HEK293 (cell line): Measurements from ENCODE around the gene FGF19.

ENCODE experiments used
- CTCF ChIA-PET: fragments of 350-600 bp; formaldehyde crosslinking; extraction: SDS; loops from one replicate; lab custom pipeline; 2021; ENCODE audit warnings: antibody characterized with exemption; lab: Yijun Ruan, JAX
- POLR2A ChIA-PET: fragments of 300-600 bp; formaldehyde crosslinking; extraction: SDS; loops from one replicate; lab custom pipeline; 2020; ENCODE audit warnings: antibody characterized with exemption, inconsistent platforms; lab: Yijun Ruan, JAX
- H3K27ac ChIP-seq: fragments of 200-500 bp; sonication (Bioruptor generic); 2 replicates; pipeline ENCODE4 v1.5.1; 2014; ENCODE audit warnings: low read depth, low read length, control low read depth, inconsistent platforms; ENCODE audit errors: extremely low read depth
- H3K36me3 ChIP-seq, 2 experiments: fragments of 200-500 bp in 1 of 2; sonication (Bioruptor generic) in 1 of 2; 1 replicate in 1 of 2; 2 replicates in 1 of 2; pipeline ENCODE4 v1.5.1; 2014 to 2017; ENCODE audit warnings: inconsistent platforms in 2 of 2, low read length in 2 of 2; ENCODE audit not compliant: control insufficient read depth in 2 of 2, insufficient read depth in 1 of 2
- H3K4me1 ChIP-seq: fragments of 200-500 bp; sonication (Bioruptor generic); 2 replicates; pipeline ENCODE4 v1.5.1; 2014; ENCODE audit warnings: mild to moderate bottlenecking, low read length, inconsistent platforms; ENCODE audit not compliant: control insufficient read depth, insufficient read depth
- H3K4me3 ChIP-seq: 2 replicates; pipeline ENCODE4 v1.5.1; 2011; ENCODE audit warnings: low read depth, mild to moderate bottlenecking, control low read depth, low read length, moderate library complexity
- H3K9me3 ChIP-seq: fragments of 200-500 bp; sonication (Bioruptor generic); 2 replicates; pipeline ENCODE4 v1.5.1; 2014; ENCODE audit warnings: low read depth, low read length, inconsistent platforms; ENCODE audit not compliant: control insufficient read depth, insufficient read depth
- GFI1B ChIP-seq: fragments of 450-650 bp; formaldehyde crosslinking; IDR thresholded peaks from 2 replicates; pipeline ENCODE4 v1.5.1; 2016; ENCODE audit warnings: missing biosample characterization, missing genetic modification characterization
- GLI4 ChIP-seq: fragments of 450-650 bp; formaldehyde crosslinking; IDR thresholded peaks from 2 replicates; pipeline ENCODE4 v1.5.1; 2016; ENCODE audit warnings: missing biosample characterization, missing genetic modification characterization
- HOXC10 ChIP-seq: sonication (generic); formaldehyde crosslinking; IDR thresholded peaks from 2 replicates; pipeline ENCODE4 v1.8.1; 2023; ENCODE audit warnings: mild to moderate bottlenecking, missing genetic modification reagents
- MZF1 ChIP-seq: fragments of 450-650 bp; formaldehyde crosslinking; IDR thresholded peaks from 2 replicates; pipeline ENCODE4 v1.5.1; 2017; ENCODE audit warnings: missing biosample characterization, missing genetic modification characterization, borderline replicate concordance
- RBAK ChIP-seq: fragments of 450-650 bp; formaldehyde crosslinking; IDR thresholded peaks from 2 replicates; pipeline ENCODE4 v1.5.1; 2016; ENCODE audit warnings: missing biosample characterization, missing genetic modification characterization
- SCRT1 ChIP-seq: fragments of 450-650 bp; formaldehyde crosslinking; IDR thresholded peaks from 2 replicates; pipeline ENCODE4 v1.5.1; 2016; ENCODE audit warnings: missing biosample characterization, missing genetic modification characterization, borderline replicate concordance
- SP2 ChIP-seq: fragments of 450-650 bp; formaldehyde crosslinking; IDR thresholded peaks from 2 replicates; pipeline ENCODE4 v1.5.1; 2016; ENCODE audit warnings: missing biosample characterization, missing genetic modification characterization
- YY2 ChIP-seq: fragments of 450-650 bp; formaldehyde crosslinking; IDR thresholded peaks from 2 replicates; pipeline ENCODE4 v1.5.1; 2016; ENCODE audit warnings: missing biosample characterization, missing genetic modification characterization
- ZIC2 ChIP-seq: fragments of 450-650 bp; formaldehyde crosslinking; IDR thresholded peaks from 2 replicates; pipeline ENCODE4 v1.5.1; 2016; ENCODE audit warnings: missing biosample characterization, missing genetic modification characterization
- ZNF121 ChIP-seq: fragments of 450-650 bp; formaldehyde crosslinking; IDR thresholded peaks from 2 replicates; pipeline ENCODE4 v1.5.1; 2016; ENCODE audit warnings: missing biosample characterization, missing genetic modification characterization
- ZNF133 ChIP-seq: fragments of 450-650 bp; formaldehyde crosslinking; IDR thresholded peaks from 2 replicates; pipeline ENCODE4 v1.5.1; 2016; ENCODE audit warnings: missing biosample characterization, missing genetic modification characterization
- ZNF140 ChIP-seq: fragments of 450-650 bp; formaldehyde crosslinking; IDR thresholded peaks from 2 replicates; pipeline ENCODE4 v1.5.1; 2016; ENCODE audit warnings: missing biosample characterization, missing genetic modification characterization
- ZNF169 ChIP-seq: fragments of 450-650 bp; formaldehyde crosslinking; IDR thresholded peaks from 2 replicates; pipeline ENCODE4 v1.5.1; 2016; ENCODE audit warnings: missing biosample characterization, missing genetic modification characterization
- ZNF292 ChIP-seq: fragments of 450-650 bp; formaldehyde crosslinking; IDR thresholded peaks from 2 replicates; pipeline ENCODE4 v1.5.1; 2016; ENCODE audit warnings: low read depth, missing biosample characterization, missing genetic modification characterization, borderline replicate concordance
- ZNF302 ChIP-seq: fragments of 450-650 bp; formaldehyde crosslinking; IDR thresholded peaks from 2 replicates; pipeline ENCODE4 v1.5.1; 2016; ENCODE audit warnings: missing biosample characterization, missing genetic modification characterization, low read depth
- ZNF350 ChIP-seq: fragments of 450-650 bp; formaldehyde crosslinking; IDR thresholded peaks from 2 replicates; pipeline ENCODE4 v1.5.0; 2017; ENCODE audit warnings: missing biosample characterization, mild to moderate bottlenecking, missing genetic modification characterization
- ZNF354C ChIP-seq: fragments of 450-650 bp; formaldehyde crosslinking; IDR thresholded peaks from 2 replicates; pipeline ENCODE4 v1.5.1; 2016; ENCODE audit warnings: missing biosample characterization, missing genetic modification characterization, low read depth, borderline replicate concordance
- ZNF544 ChIP-seq: fragments of 450-650 bp; formaldehyde crosslinking; IDR thresholded peaks from 2 replicates; pipeline ENCODE4 v1.5.0; 2017; ENCODE audit warnings: missing biosample characterization, missing genetic modification characterization
- ZNF571 ChIP-seq: fragments of 450-650 bp; formaldehyde crosslinking; IDR thresholded peaks from 2 replicates; pipeline ENCODE4 v1.5.0; 2017; ENCODE audit warnings: missing biosample characterization, missing genetic modification characterization
- ZNF596 ChIP-seq: fragments of 450-650 bp; IDR thresholded peaks from 2 replicates; pipeline ENCODE4 v1.5.0; 2018; ENCODE audit warnings: missing biosample characterization, mild to moderate bottlenecking, missing genetic modification characterization, moderate library complexity
- ZNF600 ChIP-seq: fragments of 450-650 bp; formaldehyde crosslinking; IDR thresholded peaks from 2 replicates; pipeline ENCODE4 v1.5.1; 2016; ENCODE audit warnings: missing biosample characterization, missing genetic modification characterization
- ZNF645 ChIP-seq: fragments of 450-650 bp; formaldehyde crosslinking; IDR thresholded peaks from 2 replicates; pipeline ENCODE4; 2016; ENCODE audit warnings: missing biosample characterization, missing genetic modification characterization
- ZNF76 ChIP-seq: fragments of 450-650 bp; formaldehyde crosslinking; IDR thresholded peaks from 2 replicates; pipeline ENCODE4; 2016; ENCODE audit warnings: low read depth, missing biosample characterization, missing genetic modification characterization, borderline replicate concordance
- TF ChIP-seq, protein P1 (sequence below): fragments of 450-650 bp; formaldehyde crosslinking; IDR thresholded peaks from 2 replicates; pipeline ENCODE4 v1.5.1; 2017; ENCODE audit warnings: missing biosample characterization, mild to moderate bottlenecking, missing genetic modification characterization, moderate library complexity
- TF ChIP-seq, protein P2 (sequence below): fragments of 450-650 bp; formaldehyde crosslinking; IDR thresholded peaks from 2 replicates; pipeline ENCODE4 v1.5.1; 2016; ENCODE audit warnings: missing biosample characterization, missing genetic modification characterization, low read depth

FGF19 gene

DNA sequence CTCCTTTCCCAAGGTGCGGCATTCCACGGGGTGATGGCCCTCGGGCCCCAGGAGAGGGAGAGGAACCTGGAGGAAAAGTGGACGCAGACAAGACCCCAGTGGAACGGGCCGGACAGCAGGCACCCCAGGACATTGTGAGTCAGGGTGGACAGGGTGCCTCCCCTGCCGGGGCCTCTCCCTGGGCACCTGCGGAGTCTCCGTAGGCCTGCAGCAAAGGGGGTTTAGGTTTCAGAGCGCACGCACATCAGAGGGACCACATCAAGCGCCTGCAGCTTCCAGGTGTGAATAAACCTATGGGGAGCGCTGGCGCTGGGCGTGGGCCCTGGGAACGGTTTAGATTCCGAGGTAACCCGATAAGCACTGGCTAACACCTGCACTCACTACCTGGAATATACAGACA lies 22.7 kb upstream of the FGF19 start:
- TF ChIP-seq ZNF350 (tag by site-specific recombination) (no peak), ZNF133 (tag by site-specific recombination) (no peak), ZNF645 (tag by site-specific recombination) (no peak), ZNF140 (tag by site-specific recombination) (no peak), ZNF354C (no peak), ZNF169 (tag by site-specific recombination) (no peak)
- Histone ChIP-seq H3K9me3 (no peaks in the 10 kb centered on the region), H3K36me3 (no peaks in the 10 kb centered on the region), H3K4me1 (no peaks in the 10 kb centered on the region), H3K4me3 (no peak overlapping the region), H3K27ac (no peak overlapping the region)
- POLR2A ChIA-PET: no interaction called here
- CTCF ChIA-PET: interaction anchor here (1.2 kb wide), 1 partner anchor 8 kb away, joined by 5 read pairs; no protein-coding TSS in a partner anchor

DNA sequence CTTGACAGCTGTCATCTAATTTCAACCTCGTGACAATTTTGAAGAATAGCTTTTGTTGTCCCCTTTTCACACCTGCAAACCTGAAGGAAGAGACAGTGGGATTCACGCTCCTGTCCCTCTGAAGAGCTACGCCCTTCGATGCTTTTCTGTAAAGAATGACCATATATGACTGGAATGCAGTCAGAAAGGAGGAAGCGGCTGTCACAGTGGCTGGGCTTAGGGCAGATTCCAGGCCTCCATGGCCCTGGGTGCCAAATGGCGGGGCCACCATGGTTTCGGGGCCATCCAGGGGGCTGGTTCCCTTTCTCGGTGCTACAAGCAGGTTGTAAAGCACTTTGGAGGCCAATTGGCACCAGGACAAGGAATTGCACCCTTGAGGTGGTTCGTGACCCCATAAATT lies 22.2 kb upstream of the FGF19 start:
- TF ChIP-seq ZNF571 (tag by site-specific recombination) (no peak), GLI4 (tag by site-specific recombination) (no peak), SCRT1 (tag by site-specific recombination) (no peak), ZNF302 (tag by site-specific recombination) (no peak), MZF1 (tag by site-specific recombination) (no peak), HOXC10 (CRISPR knock-in tag) (no peak), YY2 (no peak), ZNF596 (no peak), ZNF544 (no peak), ZNF600 (tag by site-specific recombination) (no peak), ZNF292 (no peak), RBAK (no peak), ZNF121 (tag by site-specific recombination) (no peak), ZNF133 (tag by site-specific recombination) (no peak), SP2 (tag by site-specific recombination) (no peak), ZIC2 (tag by site-specific recombination) (no peak), ZNF76 (no peak), GFI1B (tag by site-specific recombination) (no peak)
- TF ChIP-seq, protein P1, sequence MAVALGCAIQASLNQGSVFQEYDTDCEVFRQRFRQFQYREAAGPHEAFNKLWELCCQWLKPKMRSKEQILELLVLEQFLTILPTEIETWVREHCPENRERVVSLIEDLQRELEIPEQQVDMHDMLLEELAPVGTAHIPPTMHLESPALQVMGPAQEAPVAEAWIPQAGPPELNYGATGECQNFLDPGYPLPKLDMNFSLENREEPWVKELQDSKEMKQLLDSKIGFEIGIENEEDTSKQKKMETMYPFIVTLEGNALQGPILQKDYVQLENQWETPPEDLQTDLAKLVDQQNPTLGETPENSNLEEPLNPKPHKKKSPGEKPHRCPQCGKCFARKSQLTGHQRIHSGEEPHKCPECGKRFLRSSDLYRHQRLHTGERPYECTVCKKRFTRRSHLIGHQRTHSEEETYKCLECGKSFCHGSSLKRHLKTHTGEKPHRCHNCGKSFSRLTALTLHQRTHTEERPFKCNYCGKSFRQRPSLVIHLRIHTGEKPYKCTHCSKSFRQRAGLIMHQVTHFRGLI (tag by site-specific recombination): no peak
- TF ChIP-seq, protein P2, sequence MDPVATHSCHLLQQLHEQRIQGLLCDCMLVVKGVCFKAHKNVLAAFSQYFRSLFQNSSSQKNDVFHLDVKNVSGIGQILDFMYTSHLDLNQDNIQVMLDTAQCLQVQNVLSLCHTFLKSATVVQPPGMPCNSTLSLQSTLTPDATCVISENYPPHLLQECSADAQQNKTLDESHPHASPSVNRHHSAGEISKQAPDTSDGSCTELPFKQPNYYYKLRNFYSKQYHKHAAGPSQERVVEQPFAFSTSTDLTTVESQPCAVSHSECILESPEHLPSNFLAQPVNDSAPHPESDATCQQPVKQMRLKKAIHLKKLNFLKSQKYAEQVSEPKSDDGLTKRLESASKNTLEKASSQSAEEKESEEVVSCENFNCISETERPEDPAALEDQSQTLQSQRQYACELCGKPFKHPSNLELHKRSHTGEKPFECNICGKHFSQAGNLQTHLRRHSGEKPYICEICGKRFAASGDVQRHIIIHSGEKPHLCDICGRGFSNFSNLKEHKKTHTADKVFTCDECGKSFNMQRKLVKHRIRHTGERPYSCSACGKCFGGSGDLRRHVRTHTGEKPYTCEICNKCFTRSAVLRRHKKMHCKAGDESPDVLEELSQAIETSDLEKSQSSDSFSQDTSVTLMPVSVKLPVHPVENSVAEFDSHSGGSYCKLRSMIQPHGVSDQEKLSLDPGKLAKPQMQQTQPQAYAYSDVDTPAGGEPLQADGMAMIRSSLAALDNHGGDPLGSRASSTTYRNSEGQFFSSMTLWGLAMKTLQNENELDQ (tag by site-specific recombination): no peak
- no peak overlapping the region for H3K27ac ChIP-seq
- no peaks in the 10 kb centered on the region for H3K9me3 ChIP-seq
- no peak overlapping the region for H3K4me3 ChIP-seq
- ChIA-PET POLR2A (no interaction called here), CTCF (no interaction called here)
- H3K36me3 ChIP-seq: no peaks in the 10 kb centered on the region
- H3K4me1 ChIP-seq: no peaks in the 10 kb centered on the region
